ENCODE data around the gene TMSB10.
A peak's percentile ranks its signal among the peaks of the same experiment; 100 is the strongest.
"Not testable (repeated sequence)": the region's sequence is repeated elsewhere in the genome, so short reads cannot be mapped to it uniquely, and the experiment has no call there.

The TMSB10 gene

GRCh38 chr2:84905181-84906107 lies at the start of gene TMSB10:
Gene TMSB10 (plus strand): TSS chr2:84905656.
- DNase-seq (ENCODE audit: low spot score in 2 of 2), result peak; percentile 91 to 93
- peak; percentile 79 for ATAC-seq
- Mint-ChIP-seq H3K4me1 (peaks cover 80% of the 10 kb centered on the region), H3K36me3 (peaks cover 63% of the 10 kb centered on the region), H3K4me3 (peak within 1 kb of the TSS; percentile 94), H3K27ac (peak within 1 kb of the TSS; percentile 98), H3K9me3 (peaks cover 9% of the 10 kb centered on the region)

GRCh38 chr2:84855731-84856130 lies 49.7 kb upstream of the TMSB10 start:
- Mint-ChIP-seq H3K4me3 (no peak overlapping the region), H3K36me3 (peaks cover 15% of the 10 kb centered on the region), H3K27ac (no peak overlapping the region), H3K4me1 (peaks cover 75% of the 10 kb centered on the region), H3K9me3 (peaks cover 8% of the 10 kb centered on the region)
- no peak for DNase-seq (ENCODE audit: low spot score in 2 of 2)
- ATAC-seq, result no peak

- Mint-ChIP-seq H3K4me3 (no peak overlapping the region), H3K36me3 (peaks cover 15% of the 10 kb centered on the region), H3K27ac (peak overlapping the region; percentile 69), H3K9me3 (peaks cover 8% of the 10 kb centered on the region), H3K4me1 (peaks cover 72% of the 10 kb centered on the region)
- peak; percentile 93 for ATAC-seq
- DNase-seq (ENCODE audit: low spot score in 2 of 2), result no peak
Observed at GRCh38 chr2:84856787-84857186, 48.7 kb upstream of the TMSB10 start.

GRCh38 chr2:84857566-84857965 lies 47.9 kb upstream of the TMSB10 start:
- ATAC-seq (no peak), DNase-seq (ENCODE audit: low spot score in 2 of 2) (no peak)
- peak overlapping the region; percentile 69 for H3K27ac Mint-ChIP-seq
- no peak overlapping the region for H3K4me3 Mint-ChIP-seq
- peaks cover 8% of the 10 kb centered on the region for H3K9me3 Mint-ChIP-seq
- peaks cover 8% of the 10 kb centered on the region for H3K36me3 Mint-ChIP-seq
- peaks cover 70% of the 10 kb centered on the region for H3K4me1 Mint-ChIP-seq

- DNase-seq (ENCODE audit: low spot score in 2 of 2) (no peak), ATAC-seq (no peak)
- Mint-ChIP-seq H3K4me3 (no peak overlapping the region), H3K4me1 (peaks cover 68% of the 10 kb centered on the region), H3K36me3 (peaks cover 2% of the 10 kb centered on the region), H3K27ac (no peak overlapping the region), H3K9me3 (peaks cover 5% of the 10 kb centered on the region)
Observed at GRCh38 chr2:84858123-84858522, 47.3 kb upstream of the TMSB10 start.

GRCh38 chr2:84858937-84859336 lies 46.5 kb upstream of the TMSB10 start:
- H3K27ac Mint-ChIP-seq, result no peak overlapping the region
- peaks cover 3% of the 10 kb centered on the region for H3K9me3 Mint-ChIP-seq
- no peak overlapping the region for H3K4me3 Mint-ChIP-seq
- peaks cover 68% of the 10 kb centered on the region for H3K4me1 Mint-ChIP-seq
- H3K36me3 Mint-ChIP-seq, result no peaks in the 10 kb centered on the region
- no peak for DNase-seq (ENCODE audit: low spot score in 2 of 2)
- no peak for ATAC-seq

GRCh38 chr2:84861539-84861938 lies 43.9 kb upstream of the TMSB10 start:
- H3K4me3 Mint-ChIP-seq, result no peak overlapping the region
- H3K36me3 Mint-ChIP-seq, result no peaks in the 10 kb centered on the region
- no peak overlapping the region for H3K27ac Mint-ChIP-seq
- DNase-seq (ENCODE audit: low spot score in 2 of 2) (no peak), ATAC-seq (no peak)
- H3K9me3 Mint-ChIP-seq, result no peaks in the 10 kb centered on the region
- H3K4me1 Mint-ChIP-seq, result peaks cover 56% of the 10 kb centered on the region

- Mint-ChIP-seq H3K4me1 (peaks cover 52% of the 10 kb centered on the region), H3K27ac (no peak overlapping the region), H3K36me3 (no peaks in the 10 kb centered on the region), H3K4me3 (no peak overlapping the region), H3K9me3 (no peaks in the 10 kb centered on the region)
- DNase-seq (ENCODE audit: low spot score in 2 of 2) (no peak), ATAC-seq (no peak)
Observed at GRCh38 chr2:84862006-84862405, 43.5 kb upstream of the TMSB10 start.

GRCh38 chr2:84865181-84865783 lies 40.2 kb upstream of the TMSB10 start:
- Mint-ChIP-seq H3K27ac (peak overlapping the region; percentile 89), H3K4me3 (no peak overlapping the region), H3K4me1 (peaks cover 30% of the 10 kb centered on the region), H3K36me3 (peaks cover 7% of the 10 kb centered on the region), H3K9me3 (no peaks in the 10 kb centered on the region)
- ATAC-seq (peak; percentile 65), DNase-seq (ENCODE audit: low spot score in 2 of 2) (no peak)

- no peak for DNase-seq (ENCODE audit: low spot score in 2 of 2)
- Mint-ChIP-seq H3K36me3 (peaks cover 8% of the 10 kb centered on the region), H3K4me1 (peaks cover 28% of the 10 kb centered on the region), H3K9me3 (no peaks in the 10 kb centered on the region), H3K4me3 (no peak overlapping the region), H3K27ac (no peak overlapping the region)
- ATAC-seq, result no peak
Observed at GRCh38 chr2:84866122-84866521, 39.3 kb upstream of the TMSB10 start.

- not testable (repeated sequence) for H3K9me3 Mint-ChIP-seq; DNase-seq (ENCODE audit: low spot score in 2 of 2); H3K4me3 Mint-ChIP-seq; H3K36me3 Mint-ChIP-seq; H3K27ac Mint-ChIP-seq; ATAC-seq
- H3K4me1 Mint-ChIP-seq, result peaks cover 24% of the 10 kb centered on the region
Observed at GRCh38 chr2:84868327-84868726, 37.1 kb upstream of the TMSB10 start.

GRCh38 chr2:84870306-84870705 lies 35.1 kb upstream of the TMSB10 start:
- peak; percentile 36 for ATAC-seq
- no peak for DNase-seq (ENCODE audit: low spot score in 2 of 2)
- H3K4me3 Mint-ChIP-seq, result no peak overlapping the region
- peaks cover 13% of the 10 kb centered on the region for H3K36me3 Mint-ChIP-seq
- H3K9me3 Mint-ChIP-seq, result no peaks in the 10 kb centered on the region
- peaks cover 27% of the 10 kb centered on the region for H3K4me1 Mint-ChIP-seq
- no peak overlapping the region for H3K27ac Mint-ChIP-seq

- H3K27ac Mint-ChIP-seq, result not testable (repeated sequence)
- Mint-ChIP-seq H3K4me1 (peaks cover 33% of the 10 kb centered on the region), H3K36me3 (peaks cover 13% of the 10 kb centered on the region)
Observed at GRCh38 chr2:84872691-84873090, 32.8 kb upstream of the TMSB10 start.

GRCh38 chr2:84873350-84873749 lies 32.1 kb upstream of the TMSB10 start:
- ATAC-seq (no peak), DNase-seq (ENCODE audit: low spot score in 2 of 2) (no peak)
- peaks cover 13% of the 10 kb centered on the region for H3K36me3 Mint-ChIP-seq
- no peak overlapping the region for H3K27ac Mint-ChIP-seq
- H3K9me3 Mint-ChIP-seq, result no peaks in the 10 kb centered on the region
- H3K4me1 Mint-ChIP-seq, result peaks cover 38% of the 10 kb centered on the region
- H3K4me3 Mint-ChIP-seq, result no peak overlapping the region

More at GRCh38 chr2:84872691-84873090, 32.8 kb upstream of the TMSB10 start:
- not testable (repeated sequence) for H3K4me3 Mint-ChIP-seq; ATAC-seq; H3K9me3 Mint-ChIP-seq; DNase-seq (ENCODE audit: low spot score in 2 of 2)

- Mint-ChIP-seq H3K4me1 (peaks cover 43% of the 10 kb centered on the region), H3K36me3 (peaks cover 13% of the 10 kb centered on the region), H3K4me3 (no peak overlapping the region), H3K27ac (peak overlapping the region; percentile 54), H3K9me3 (no peaks in the 10 kb centered on the region)
- ATAC-seq, result peak; percentile 29
- DNase-seq (ENCODE audit: low spot score in 2 of 2), result no peak
Observed at GRCh38 chr2:84874381-84875212, 30.9 kb upstream of the TMSB10 start.
